Sigmoid colon (tissue), 4 donors: ENCODE measurements around the gene SLC29A4.
"Not testable (repeated sequence)": the region's sequence is repeated elsewhere in the genome, so short reads cannot be mapped to it uniquely, and the experiment has no call there.

Experiments
- EP300 ChIP-seq, 4 donors: sonication (generic); formaldehyde crosslinking; IDR thresholded peaks; one replicate each; pipeline ENCODE4 v1.6.1; 2017; ENCODE audit warnings: antibody characterized with exemption in 4 of 4
- POLR2AphosphoS5 ChIP-seq, 4 donors: sonication (generic); formaldehyde crosslinking; IDR thresholded peaks; one replicate each; pipeline ENCODE4 v1.6.1; 2017; ENCODE audit warnings: antibody characterized with exemption in 4 of 4
- TF ChIP-seq, protein P1 (sequence below), 4 experiments: fragments of 450-650 bp in 3 of 4; fragments of 200-600 bp in 1 of 4; IDR thresholded peaks; one replicate each; pipeline ENCODE4 v1.5.1; 2016 to 2019; ENCODE audit warnings: antibody characterized with exemption in 4 of 4, mild to moderate bottlenecking in 3 of 4, moderate library complexity in 2 of 4

DNA sequence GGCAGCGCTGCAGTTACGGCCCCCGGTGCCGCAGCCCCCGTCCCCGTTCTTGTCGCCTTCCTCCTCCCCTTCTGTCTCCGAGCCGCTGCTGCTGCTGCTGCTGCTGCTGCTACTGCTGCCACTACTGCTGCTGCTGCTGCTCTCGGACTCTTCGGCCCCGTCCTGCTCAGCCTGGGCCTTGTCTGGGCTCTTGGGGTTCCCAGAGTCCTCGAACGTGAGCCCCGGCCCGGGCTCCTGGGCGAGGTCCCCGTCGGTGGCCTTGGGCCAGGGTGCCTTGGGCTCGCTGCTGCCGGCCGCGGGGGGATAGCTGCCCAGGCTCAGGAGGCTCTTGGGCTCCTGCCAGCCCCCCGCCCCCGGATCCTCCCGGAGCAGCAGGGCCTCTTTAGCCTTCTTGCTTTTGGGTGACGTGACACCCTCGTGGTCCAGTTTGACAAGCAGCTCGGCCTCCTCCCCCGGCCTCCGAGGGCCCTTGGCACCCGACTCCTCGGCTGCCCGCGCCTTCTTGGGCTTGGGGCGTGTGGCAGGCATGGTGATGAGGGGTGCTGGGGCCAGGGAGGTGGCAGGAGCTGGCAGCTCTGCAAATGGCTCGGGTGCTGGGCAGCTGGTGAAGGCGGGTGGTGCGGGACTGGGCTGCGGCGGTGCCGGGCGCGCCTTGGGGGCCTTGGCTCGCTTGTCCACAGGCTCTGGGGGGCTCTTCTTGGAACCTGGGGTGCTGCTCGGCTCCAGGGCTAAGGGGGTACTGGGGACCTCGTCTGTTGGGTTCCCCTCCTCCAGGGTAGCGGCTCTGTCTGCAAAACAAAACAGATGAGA lies 30.5 kb downstream of the SLC29A4 start:
- TF ChIP-seq, protein P1, sequence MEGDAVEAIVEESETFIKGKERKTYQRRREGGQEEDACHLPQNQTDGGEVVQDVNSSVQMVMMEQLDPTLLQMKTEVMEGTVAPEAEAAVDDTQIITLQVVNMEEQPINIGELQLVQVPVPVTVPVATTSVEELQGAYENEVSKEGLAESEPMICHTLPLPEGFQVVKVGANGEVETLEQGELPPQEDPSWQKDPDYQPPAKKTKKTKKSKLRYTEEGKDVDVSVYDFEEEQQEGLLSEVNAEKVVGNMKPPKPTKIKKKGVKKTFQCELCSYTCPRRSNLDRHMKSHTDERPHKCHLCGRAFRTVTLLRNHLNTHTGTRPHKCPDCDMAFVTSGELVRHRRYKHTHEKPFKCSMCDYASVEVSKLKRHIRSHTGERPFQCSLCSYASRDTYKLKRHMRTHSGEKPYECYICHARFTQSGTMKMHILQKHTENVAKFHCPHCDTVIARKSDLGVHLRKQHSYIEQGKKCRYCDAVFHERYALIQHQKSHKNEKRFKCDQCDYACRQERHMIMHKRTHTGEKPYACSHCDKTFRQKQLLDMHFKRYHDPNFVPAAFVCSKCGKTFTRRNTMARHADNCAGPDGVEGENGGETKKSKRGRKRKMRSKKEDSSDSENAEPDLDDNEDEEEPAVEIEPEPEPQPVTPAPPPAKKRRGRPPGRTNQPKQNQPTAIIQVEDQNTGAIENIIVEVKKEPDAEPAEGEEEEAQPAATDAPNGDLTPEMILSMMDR (IDR thresholded peaks at IDR 0.05), result not testable (repeated sequence)
- not testable (repeated sequence) for TF ChIP-seq POLR2AphosphoS5, EP300 (IDR thresholded peaks at IDR 0.05)
